HCT116 (cell line): ENCODE data around the gene IFT57. TPM values are rescaled to one million over a fixed set of nuclear protein-coding genes. Genes with fewer than 3 reads are reported as not detected.

Source experiments
- ATAC-seq: fragments of 200-7000 bp; cut with Tn5 transposase; 2 replicates; pipeline ENCODE4 v1.9.1; 2020; ENCODE audit warnings: mild to moderate bottlenecking, moderate library complexity
- BruUV-seq: library from RNA; stranded (reverse); fragments of 400-500 nt; replicated peaks from 2 replicates; lab custom pipeline; 2021; lab: Mats Ljungman, UMichigan
- CTCF ChIA-PET: fragments of 300-600 bp; sonication (Branson Sonifier 250); formaldehyde crosslinking; loops from one replicate; lab custom pipeline; 2021; ENCODE audit warnings: antibody characterized with exemption; lab: Charles Lee
- POLR2A ChIA-PET: fragments of 300-600, 350-600 bp; sonication (Branson Sonifier 250); formaldehyde crosslinking; loops from one replicate; lab custom pipeline; 2021; ENCODE audit warnings: antibody characterized with exemption; lab: Charles Lee
- RAD21 ChIA-PET, 2 experiments: fragments of 300-600 bp; sonication (Branson Sonifier 250); formaldehyde crosslinking; loops; one replicate each; lab custom pipeline; 2023; ENCODE audit warnings: low total read pairs in 2 of 2; ENCODE audit not compliant: uncharacterized antibody in 2 of 2, unreplicated experiment in 2 of 2, low non-redundant PET in 1 of 2; lab: Charles Lee
- DNase-seq: peaks from one replicate; pipeline ENCODE4 v3.0.0-alpha.2; 2010; ENCODE audit warnings: low read depth, low spot score
- H2AFZ ChIP-seq: fragments of 200-600 bp; shearing (Covaris generic), sonication (generic); 2 replicates; pipeline ENCODE4 v1.6.1; 2017; ENCODE audit warnings: low read depth, mixed run types, mixed read lengths, antibody characterized with exemption, low read length; ENCODE audit not compliant: poor library complexity, severe bottlenecking
- H3K27ac ChIP-seq: 2 replicates; pipeline ENCODE4 v1.5.1; 2012; ENCODE audit warnings: low read depth, low read length
- H3K27me3 ChIP-seq: fragments of 200-600 bp; sonication (generic); 2 replicates; pipeline ENCODE4 v1.6.1; 2016; ENCODE audit warnings: mixed run types, low read length, mixed read lengths; ENCODE audit not compliant: insufficient read depth
- H3K36me3 ChIP-seq, 2 experiments: fragments of 200-500 bp in 1 of 2; fragments of 200-600 bp in 1 of 2; sonication (Bioruptor generic) in 1 of 2; sonication (generic) in 1 of 2; 2 replicates each; pipeline versions ENCODE4 v1.5.1 to v1.6.1; 2014 to 2016; ENCODE audit warnings: low read length in 2 of 2, inconsistent platforms in 1 of 2, mixed read lengths in 1 of 2, mixed run types in 1 of 2; ENCODE audit not compliant: insufficient read depth in 2 of 2, control insufficient read depth in 1 of 2
- H3K4me1 ChIP-seq, 2 experiments: fragments of 200-600 bp in 1 of 2; sonication (generic) in 1 of 2; 2 replicates each; pipeline versions ENCODE4 v1.5.1 to v1.6.1; 2012 to 2017; ENCODE audit warnings: low read length in 2 of 2, inconsistent platforms in 1 of 2, mild to moderate bottlenecking in 1 of 2, mixed read lengths in 1 of 2, mixed run types in 1 of 2, moderate library complexity in 1 of 2; ENCODE audit not compliant: insufficient read depth in 2 of 2, control insufficient read depth in 1 of 2
- H3K4me2 ChIP-seq: fragments of 200-600 bp; sonication (generic); 2 replicates; pipeline ENCODE4 v1.6.1; 2017; ENCODE audit warnings: mixed run types, low read length, mixed read lengths
- H3K4me3 ChIP-seq, 2 experiments: fragments of 200-600 bp in 1 of 2; sonication (generic) in 1 of 2; replicated peaks in 1 of 2; 2 replicates each; pipeline ENCODE4 v1.5.1; 2011 to 2016; ENCODE audit warnings: low read length in 2 of 2, control low read depth in 1 of 2, low read depth in 1 of 2, mild to moderate bottlenecking in 1 of 2, mixed read lengths in 1 of 2, mixed run types in 1 of 2
- H3K79me2 ChIP-seq: fragments of 200-600 bp; sonication (generic); 2 replicates; pipeline ENCODE4 v1.6.1; 2017; ENCODE audit warnings: mild to moderate bottlenecking, mixed run types, low read length, moderate library complexity, mixed read lengths; ENCODE audit not compliant: insufficient read depth
- H3K9ac ChIP-seq: fragments of 200-600 bp; sonication (generic); 2 replicates; pipeline ENCODE4 v1.6.1; 2016; ENCODE audit warnings: low read length, mixed read lengths
- H3K9me2 ChIP-seq: fragments of 200-600 bp; sonication (generic), shearing (Covaris generic); 2 replicates; pipeline ENCODE4 v1.6.1; 2017; ENCODE audit warnings: mixed run types, mild to moderate bottlenecking, moderate library complexity; ENCODE audit not compliant: insufficient read depth
- H3K9me3 ChIP-seq, 2 experiments: fragments of 200-500 bp in 1 of 2; fragments of 200-600 bp in 1 of 2; sonication (Bioruptor generic) in 1 of 2; sonication (generic) in 1 of 2; 2 replicates each; pipeline ENCODE4 v1.6.1; 2014 to 2017; ENCODE audit warnings: low read length in 2 of 2, mixed read lengths in 2 of 2, inconsistent platforms in 1 of 2, low read depth in 1 of 2, mild to moderate bottlenecking in 1 of 2, mixed run types in 1 of 2, moderate library complexity in 1 of 2; ENCODE audit not compliant: control insufficient read depth in 1 of 2, insufficient read depth in 1 of 2
- H4K20me1 ChIP-seq: fragments of 200-600 bp; sonication (generic), shearing (Covaris generic); 2 replicates; pipeline ENCODE4 v1.6.1; 2017; ENCODE audit warnings: mixed run types, mild to moderate bottlenecking, moderate library complexity; ENCODE audit not compliant: insufficient read depth
- CBX3 ChIP-seq: IDR thresholded peaks from 2 replicates; pipeline ENCODE4 v1.6.1; 2012; ENCODE audit warnings: low read depth
- SIN3A ChIP-seq: IDR thresholded peaks from 2 replicates; pipeline ENCODE4 v1.6.1; 2012; ENCODE audit warnings: low read depth
- SP1 ChIP-seq: IDR thresholded peaks from 2 replicates; pipeline ENCODE4 v1.6.1; 2012; ENCODE audit warnings: low read depth
- SRF ChIP-seq: IDR thresholded peaks from 2 replicates; pipeline ENCODE4 v1.6.1; 2012; ENCODE audit warnings: low read depth
- TCF7L2 ChIP-seq: IDR thresholded peaks from 2 replicates; pipeline ENCODE4 v1.7.0; 2011; ENCODE audit warnings: borderline replicate concordance, inconsistent platforms; ENCODE audit not compliant: insufficient read depth, insufficient read length; ENCODE audit errors: extremely low read depth
- ZFX ChIP-seq: fragments of 450-650 bp; IDR thresholded peaks from 2 replicates; pipeline ENCODE4 v1.6.1; 2017
- ZNF274 ChIP-seq: fragments of 200-500 bp; sonication (Bioruptor generic); IDR thresholded peaks from 2 replicates; pipeline ENCODE4 v1.6.1; 2014; ENCODE audit warnings: mild to moderate bottlenecking, low read depth, low read length, inconsistent platforms
- intact Hi-C: fragments of 100-400 bp; cut with micrococcal nuclease; formaldehyde crosslinking; loops from 2 replicates; pipeline ENCODE4 v1.10.0; 2022
- total RNA-seq: library from RNA; stranded (reverse); gene quantifications from one replicate; pipeline ENCODE4 v1.2.1, GENCODE V29; 2021; ENCODE audit not compliant: unreplicated experiment
- TF ChIP-seq, protein P1 (sequence below): IDR thresholded peaks from 2 replicates; pipeline ENCODE4 v1.6.1; 2012
- TF ChIP-seq, protein P2 (sequence below): IDR thresholded peaks from 2 replicates; pipeline ENCODE4 v1.6.1; 2012; ENCODE audit warnings: low read depth

IFT57 gene
- total RNA-seq, 1 experiment from 2014 or later: 38.4 TPM

DNA sequence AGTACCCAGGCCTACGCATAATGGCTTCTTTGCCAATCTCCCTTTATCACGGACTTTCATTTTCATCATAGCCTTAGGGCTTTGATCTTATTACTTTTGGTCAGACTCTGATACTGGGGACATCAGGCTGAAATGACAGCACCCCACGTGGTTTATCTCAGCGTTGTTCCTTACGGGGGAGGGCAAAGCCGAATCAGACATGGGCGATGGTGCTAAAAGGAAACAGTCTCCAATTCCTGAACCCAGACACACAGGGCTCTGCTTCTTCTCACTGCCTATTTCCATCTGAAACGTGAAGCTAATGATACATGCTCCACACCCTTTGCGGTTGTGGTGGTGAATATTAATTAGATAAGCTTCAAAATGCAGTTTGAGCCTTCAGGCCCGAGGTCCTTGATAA lies 72.0 kb downstream of the IFT57 start:
- intact Hi-C loops: no loop called here
- Histone ChIP-seq H3K27me3 (no peaks in the 10 kb centered on the region), H3K36me3 (no peaks in the 10 kb centered on the region), H3K9ac (no peak overlapping the region), H2AFZ (no peak overlapping the region), H3K4me2 (no peak overlapping the region), H3K9me2 (no peaks in the 10 kb centered on the region), H3K9me3 (no peaks in the 10 kb centered on the region), H3K79me2 (no peaks in the 10 kb centered on the region), H3K4me3 (no peak overlapping the region), H3K4me1 (peaks cover 3 to 11% of the 10 kb centered on the region in 2 experiments; a peak in 2 of 4 replicates), H4K20me1 (no peaks in the 10 kb centered on the region), H3K27ac (no peak overlapping the region)
- ATAC-seq (no peak), DNase-seq (no peak)
- ChIA-PET RAD21 (no interaction called here), POLR2A (no interaction called here), CTCF (no interaction called here)
- TF ChIP-seq TCF7L2 (no peak), SP1 (no peak)
- TF ChIP-seq, protein P1, sequence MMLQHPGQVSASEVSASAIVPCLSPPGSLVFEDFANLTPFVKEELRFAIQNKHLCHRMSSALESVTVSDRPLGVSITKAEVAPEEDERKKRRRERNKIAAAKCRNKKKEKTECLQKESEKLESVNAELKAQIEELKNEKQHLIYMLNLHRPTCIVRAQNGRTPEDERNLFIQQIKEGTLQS: no peak
- BruUV-seq: no TSS peak

DNA sequence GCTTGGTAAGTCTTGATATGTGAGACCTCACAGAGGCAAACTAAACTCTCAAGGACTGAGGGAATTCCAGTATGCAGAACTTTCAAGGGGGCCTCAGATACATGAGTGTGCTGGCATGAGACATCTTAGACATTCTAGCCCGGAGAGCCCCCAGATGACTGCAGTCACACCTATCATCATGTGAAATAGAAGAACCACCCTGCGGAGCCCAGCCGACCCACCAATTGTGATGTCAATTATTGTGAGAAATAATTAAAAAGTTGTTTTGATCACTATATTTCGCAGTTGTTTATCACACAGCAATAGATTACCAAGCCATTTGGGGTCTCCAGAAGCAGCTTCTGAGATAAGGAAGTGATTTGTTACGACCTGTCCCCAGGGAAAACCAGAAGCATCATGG lies 76.1 kb downstream of the IFT57 start:
- Histone ChIP-seq H3K4me2 (no peak overlapping the region), H3K9ac (no peak overlapping the region), H3K79me2 (no peaks in the 10 kb centered on the region), H2AFZ (no peak overlapping the region), H3K4me1 (no peaks in the 10 kb centered on the region), H3K36me3 (no peaks in the 10 kb centered on the region), H3K4me3 (no peak overlapping the region), H3K27me3 (no peaks in the 10 kb centered on the region), H3K9me2 (no peaks in the 10 kb centered on the region), H3K27ac (no peak overlapping the region), H4K20me1 (no peaks in the 10 kb centered on the region), H3K9me3 (no peaks in the 10 kb centered on the region)
- ChIA-PET RAD21 (no interaction called here), CTCF (no interaction called here), POLR2A (no interaction called here)
- intact Hi-C loops: no loop called here
- DNase-seq (no peak), ATAC-seq (no peak)
- TF ChIP-seq ZFX (no peak), CBX3 (no peak), SIN3A (no peak), TCF7L2 (no peak), ZNF274 (no peak), SRF (no peak)
- TF ChIP-seq, protein P2, sequence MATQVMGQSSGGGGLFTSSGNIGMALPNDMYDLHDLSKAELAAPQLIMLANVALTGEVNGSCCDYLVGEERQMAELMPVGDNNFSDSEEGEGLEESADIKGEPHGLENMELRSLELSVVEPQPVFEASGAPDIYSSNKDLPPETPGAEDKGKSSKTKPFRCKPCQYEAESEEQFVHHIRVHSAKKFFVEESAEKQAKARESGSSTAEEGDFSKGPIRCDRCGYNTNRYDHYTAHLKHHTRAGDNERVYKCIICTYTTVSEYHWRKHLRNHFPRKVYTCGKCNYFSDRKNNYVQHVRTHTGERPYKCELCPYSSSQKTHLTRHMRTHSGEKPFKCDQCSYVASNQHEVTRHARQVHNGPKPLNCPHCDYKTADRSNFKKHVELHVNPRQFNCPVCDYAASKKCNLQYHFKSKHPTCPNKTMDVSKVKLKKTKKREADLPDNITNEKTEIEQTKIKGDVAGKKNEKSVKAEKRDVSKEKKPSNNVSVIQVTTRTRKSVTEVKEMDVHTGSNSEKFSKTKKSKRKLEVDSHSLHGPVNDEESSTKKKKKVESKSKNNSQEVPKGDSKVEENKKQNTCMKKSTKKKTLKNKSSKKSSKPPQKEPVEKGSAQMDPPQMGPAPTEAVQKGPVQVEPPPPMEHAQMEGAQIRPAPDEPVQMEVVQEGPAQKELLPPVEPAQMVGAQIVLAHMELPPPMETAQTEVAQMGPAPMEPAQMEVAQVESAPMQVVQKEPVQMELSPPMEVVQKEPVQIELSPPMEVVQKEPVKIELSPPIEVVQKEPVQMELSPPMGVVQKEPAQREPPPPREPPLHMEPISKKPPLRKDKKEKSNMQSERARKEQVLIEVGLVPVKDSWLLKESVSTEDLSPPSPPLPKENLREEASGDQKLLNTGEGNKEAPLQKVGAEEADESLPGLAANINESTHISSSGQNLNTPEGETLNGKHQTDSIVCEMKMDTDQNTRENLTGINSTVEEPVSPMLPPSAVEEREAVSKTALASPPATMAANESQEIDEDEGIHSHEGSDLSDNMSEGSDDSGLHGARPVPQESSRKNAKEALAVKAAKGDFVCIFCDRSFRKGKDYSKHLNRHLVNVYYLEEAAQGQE: no peak
- no TSS peak for BruUV-seq
